Measurements from ENCODE around the gene SOBP. TPM values are rescaled to one million over a fixed set of nuclear protein-coding genes. Genes with fewer than 3 reads are reported as not detected.
A peak's percentile ranks its signal among the peaks of the same experiment; 100 is the strongest.

The SOBP gene
- total and polyA plus RNA-seq, 4 donors: 8.2 to 20.2 (median 13.8) TPM

DNA sequence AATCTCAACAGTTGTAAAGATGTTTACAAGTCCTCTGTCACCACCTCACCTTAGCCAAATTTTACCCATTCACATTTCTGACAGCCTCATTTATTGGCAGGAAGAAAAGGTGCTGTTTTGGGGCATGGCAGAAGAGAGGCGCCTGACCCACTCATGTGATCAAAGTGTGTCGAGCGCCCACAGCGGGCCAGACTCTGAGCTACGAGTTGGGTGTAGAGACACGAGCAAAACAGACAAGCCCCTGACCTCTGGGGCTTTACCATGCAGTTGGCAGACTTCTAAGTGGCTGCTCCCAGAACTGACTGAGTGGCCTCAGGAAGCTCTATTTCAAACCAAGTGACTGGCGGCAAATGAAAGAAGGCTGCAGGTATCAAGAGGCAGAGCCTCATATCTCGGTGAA lies 167.0 kb downstream of the SOBP start:
- intact Hi-C loops (cut with DNase I): no loop called here
- ATAC-seq (ENCODE audit: low FRiP score): no peak
- Histone ChIP-seq H3K9me3 (ENCODE audit: control insufficient read depth, low read length) (no peaks in the 10 kb centered on the region), H3K27me3 (ENCODE audit: control insufficient read depth in 1 of 2, insufficient read depth in 2 of 2, low read length in 1 of 2) (no peaks in the 10 kb centered on the region), H3K36me3 (ENCODE audit: control insufficient read depth in 1 of 2, insufficient read depth in 2 of 2, low read length in 1 of 2) (peaks cover 0 to 1% of the 10 kb centered on the region in 2 donors), H3K4me1 (ENCODE audit: control insufficient read depth in 1 of 2, insufficient read depth in 2 of 2, low read length in 2 of 2) (no peaks in the 10 kb centered on the region), H3K4me3 (ENCODE audit: low read length in 2 of 2) (no peak overlapping the region), H3K27ac (ENCODE audit: low read depth in 1 of 2, low read length in 2 of 2) (no peak overlapping the region)
- 79 to 83% methylated on average over 8 of the region's 8 CpGs for WGBS, 2 donors
- no peak for DNase-seq

DNA sequence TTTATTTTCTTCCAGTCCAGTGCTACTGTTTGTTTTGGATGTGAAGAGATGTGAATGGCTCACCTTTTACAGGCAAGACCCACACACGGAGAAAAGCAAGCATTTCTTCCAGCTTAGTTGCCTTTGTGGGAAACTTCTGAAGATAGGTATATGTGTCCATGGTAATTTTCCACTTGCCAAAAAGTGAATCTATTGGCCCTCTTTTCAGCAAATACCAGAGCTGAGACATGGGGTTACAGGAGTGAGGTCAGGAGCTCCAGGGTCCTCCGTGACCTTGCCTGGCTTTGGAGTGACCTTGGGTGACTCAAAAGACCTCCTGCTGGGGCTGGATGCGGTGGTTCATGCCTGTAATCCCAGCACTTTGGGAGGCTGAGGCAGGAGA lies 167.4 kb downstream of the SOBP start:
- Histone ChIP-seq H3K4me1 (ENCODE audit: control insufficient read depth in 1 of 2, insufficient read depth in 2 of 2, low read length in 2 of 2) (no peaks in the 10 kb centered on the region), H3K36me3 (ENCODE audit: control insufficient read depth in 1 of 2, insufficient read depth in 2 of 2, low read length in 1 of 2) (peaks cover 0 to 1% of the 10 kb centered on the region in 2 donors), H3K27me3 (ENCODE audit: control insufficient read depth in 1 of 2, insufficient read depth in 2 of 2, low read length in 1 of 2) (no peaks in the 10 kb centered on the region), H3K4me3 (ENCODE audit: low read length in 2 of 2) (no peak overlapping the region), H3K27ac (ENCODE audit: low read depth in 1 of 2, low read length in 2 of 2) (no peak overlapping the region), H3K9me3 (ENCODE audit: control insufficient read depth, low read length) (no peaks in the 10 kb centered on the region)
- ATAC-seq (ENCODE audit: low FRiP score): no peak
- DNase-seq: no peak
- intact Hi-C loops (cut with DNase I): no loop called here
- WGBS, 2 donors: 89 to 91% methylated on average over 3 of the region's 3 CpGs

DNA sequence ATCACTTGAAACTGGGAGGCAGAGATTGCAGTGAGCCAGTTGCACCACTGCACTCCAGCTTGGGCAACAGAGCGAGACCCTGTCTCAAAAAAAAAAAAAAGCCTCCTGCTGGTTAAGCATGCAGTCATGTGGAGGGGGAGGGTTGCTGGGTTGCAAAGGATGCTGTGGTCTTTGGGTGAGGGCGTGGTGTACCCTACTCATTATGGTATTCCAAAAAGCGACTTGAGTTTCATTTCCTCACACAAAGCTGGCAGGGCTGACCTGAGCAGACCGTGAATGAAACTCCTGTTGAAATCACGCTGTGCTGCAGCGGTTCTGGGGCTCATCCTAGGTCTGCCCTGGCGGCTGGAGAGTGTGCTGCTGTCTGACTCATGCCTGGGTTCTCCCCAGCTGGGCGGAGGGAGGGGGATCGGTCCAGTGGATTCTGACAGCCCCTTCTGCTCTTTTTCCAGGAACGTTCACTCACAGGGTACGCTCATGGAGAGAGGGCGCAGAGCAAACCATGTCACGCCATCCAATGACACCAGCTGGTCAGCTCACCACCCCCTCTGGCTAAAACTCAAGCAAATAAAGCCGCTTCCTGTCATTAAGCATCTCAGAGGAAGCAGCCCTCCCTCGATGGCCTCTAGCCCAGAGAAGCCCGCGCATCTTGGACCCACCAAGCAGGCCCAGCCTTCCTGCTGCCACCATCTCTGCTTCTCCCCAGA lies 168.0 kb downstream of the SOBP start:
- no peak overlapping the region for H3K4me3 ChIP-seq (ENCODE audit: low read length in 2 of 2)
- ATAC-seq (ENCODE audit: low FRiP score): peak; percentile 42
- intact Hi-C loops (cut with DNase I): no loop called here
- H3K27ac ChIP-seq (ENCODE audit: low read depth in 1 of 2, low read length in 2 of 2): no peak overlapping the region
- WGBS, 2 donors: 72 to 89% methylated on average over 17 of the region's 17 CpGs
- no peaks in the 10 kb centered on the region for H3K9me3 ChIP-seq (ENCODE audit: control insufficient read depth, low read length)
- H3K27me3 ChIP-seq (ENCODE audit: control insufficient read depth in 1 of 2, insufficient read depth in 2 of 2, low read length in 1 of 2): no peaks in the 10 kb centered on the region
- peaks cover 0 to 1% of the 10 kb centered on the region in 2 donors for H3K36me3 ChIP-seq (ENCODE audit: control insufficient read depth in 1 of 2, insufficient read depth in 2 of 2, low read length in 1 of 2)
- no peaks in the 10 kb centered on the region for H3K4me1 ChIP-seq (ENCODE audit: control insufficient read depth in 1 of 2, insufficient read depth in 2 of 2, low read length in 2 of 2)
- peak in 1 of 2 donors; percentile 69 for DNase-seq

- no peak overlapping the region for H3K27ac ChIP-seq (ENCODE audit: low read depth in 1 of 2, low read length in 2 of 2)
- H3K4me1 ChIP-seq (ENCODE audit: control insufficient read depth in 1 of 2, insufficient read depth in 2 of 2, low read length in 2 of 2): no peaks in the 10 kb centered on the region
- intact Hi-C loops (cut with DNase I): no loop called here
- no peaks in the 10 kb centered on the region for H3K27me3 ChIP-seq (ENCODE audit: control insufficient read depth in 1 of 2, insufficient read depth in 2 of 2, low read length in 1 of 2)
- no peaks in the 10 kb centered on the region for H3K9me3 ChIP-seq (ENCODE audit: control insufficient read depth, low read length)
- H3K4me3 ChIP-seq (ENCODE audit: low read length in 2 of 2): no peak overlapping the region
- ATAC-seq (ENCODE audit: low FRiP score): no peak
- peaks cover 0 to 1% of the 10 kb centered on the region in 2 donors for H3K36me3 ChIP-seq (ENCODE audit: control insufficient read depth in 1 of 2, insufficient read depth in 2 of 2, low read length in 1 of 2)
- no peak for DNase-seq
- 87 to 89% methylated on average over 18 of the region's 18 CpGs for WGBS, 2 donors
Measured at GRCh38 chr6:107658920-107659865, 169.3 kb downstream of the SOBP start.

DNA sequence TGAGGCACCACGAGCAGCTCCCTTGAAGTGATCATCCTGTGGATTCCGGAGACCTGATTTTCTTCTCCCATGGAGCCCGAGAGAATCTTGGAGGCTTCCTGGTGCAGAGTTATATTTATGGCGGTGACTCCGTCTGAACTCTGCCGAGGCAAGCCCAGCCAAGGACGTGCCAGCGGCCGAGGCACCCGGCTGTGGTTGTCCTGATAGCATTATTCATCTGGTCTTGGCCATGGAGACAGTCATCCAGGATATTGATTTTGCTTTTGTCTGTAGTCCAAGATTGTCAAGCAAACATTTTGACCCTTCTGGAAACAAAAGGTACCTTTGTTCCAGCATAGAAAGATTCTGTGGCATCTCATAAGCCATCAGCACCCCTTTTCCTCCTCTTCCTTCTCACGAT lies 170.9 kb downstream of the SOBP start:
- H3K9me3 ChIP-seq (ENCODE audit: control insufficient read depth, low read length): no peaks in the 10 kb centered on the region
- no peaks in the 10 kb centered on the region for H3K27me3 ChIP-seq (ENCODE audit: control insufficient read depth in 1 of 2, insufficient read depth in 2 of 2, low read length in 1 of 2)
- H3K36me3 ChIP-seq (ENCODE audit: control insufficient read depth in 1 of 2, insufficient read depth in 2 of 2, low read length in 1 of 2): peaks cover 0 to 1% of the 10 kb centered on the region in 2 donors
- H3K4me3 ChIP-seq (ENCODE audit: low read length in 2 of 2): no peak overlapping the region
- ATAC-seq (ENCODE audit: low FRiP score) (no peak), DNase-seq (no peak)
- intact Hi-C loops (cut with DNase I): no loop called here
- 90 to 91% methylated on average over 11 of the region's 11 CpGs for WGBS, 2 donors
- H3K4me1 ChIP-seq (ENCODE audit: control insufficient read depth in 1 of 2, insufficient read depth in 2 of 2, low read length in 2 of 2): no peaks in the 10 kb centered on the region
- no peak overlapping the region for H3K27ac ChIP-seq (ENCODE audit: low read depth in 1 of 2, low read length in 2 of 2)

DNA sequence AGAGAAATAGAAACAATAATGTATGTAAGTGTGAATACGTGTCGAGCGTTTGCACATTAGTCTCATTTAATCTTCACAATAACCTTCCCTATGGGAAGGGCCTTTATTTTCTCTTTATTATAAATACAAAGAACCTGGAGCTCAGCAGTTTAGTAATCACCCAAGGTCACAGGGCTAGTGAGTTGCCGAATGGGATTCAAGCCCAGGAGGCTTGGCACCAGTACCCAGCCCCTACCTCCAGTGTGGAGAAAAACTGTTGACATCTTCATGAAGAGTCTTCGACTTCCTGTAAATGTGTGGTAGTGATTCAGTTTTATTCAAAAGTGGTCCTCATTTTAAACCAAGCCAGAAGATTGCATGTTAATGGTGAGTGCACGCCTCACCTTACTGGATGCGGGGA lies 171.4 kb downstream of the SOBP start:
- peaks cover 0 to 1% of the 10 kb centered on the region in 2 donors for H3K36me3 ChIP-seq (ENCODE audit: control insufficient read depth in 1 of 2, insufficient read depth in 2 of 2, low read length in 1 of 2)
- no peak for ATAC-seq (ENCODE audit: low FRiP score)
- intact Hi-C loops (cut with DNase I): no loop called here

DNA sequence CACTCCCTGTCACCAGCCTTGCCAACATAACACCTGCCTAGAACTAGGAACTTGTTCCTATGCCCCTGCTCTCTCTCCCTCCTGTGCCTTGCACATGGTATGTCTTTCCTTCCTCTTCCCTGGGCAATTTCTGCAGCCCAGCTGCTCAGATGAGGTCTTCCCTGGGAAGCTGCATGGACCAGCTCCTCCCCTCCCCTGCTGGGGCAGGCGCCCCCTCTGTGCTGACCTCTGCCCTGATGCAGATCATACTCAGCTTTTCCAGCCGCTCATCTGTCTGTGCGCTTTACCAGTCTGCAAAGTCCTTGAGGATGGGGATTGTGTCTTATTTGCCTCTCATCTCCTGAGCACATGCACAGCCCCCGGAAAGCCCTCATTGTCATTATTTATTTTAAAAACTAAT lies 172.4 kb downstream of the SOBP start:
- ATAC-seq (ENCODE audit: low FRiP score) (no peak), DNase-seq (no peak)
- intact Hi-C loops (cut with DNase I): no loop called here
- Histone ChIP-seq H3K27ac (ENCODE audit: low read depth in 1 of 2, low read length in 2 of 2) (no peak overlapping the region), H3K4me3 (ENCODE audit: low read length in 2 of 2) (no peak overlapping the region), H3K27me3 (ENCODE audit: control insufficient read depth in 1 of 2, insufficient read depth in 2 of 2, low read length in 1 of 2) (no peaks in the 10 kb centered on the region), H3K9me3 (ENCODE audit: control insufficient read depth, low read length) (no peaks in the 10 kb centered on the region), H3K4me1 (ENCODE audit: control insufficient read depth in 1 of 2, insufficient read depth in 2 of 2, low read length in 2 of 2) (no peaks in the 10 kb centered on the region), H3K36me3 (ENCODE audit: control insufficient read depth in 1 of 2, insufficient read depth in 2 of 2, low read length in 1 of 2) (peaks cover 0 to 1% of the 10 kb centered on the region in 2 donors)
- 31 to 72% methylated on average over 4 of the region's 4 CpGs for WGBS, 2 donors

More for the DNA sequence above, 171.4 kb downstream of the SOBP start:
- 90 to 91% methylated on average over 7 of the region's 7 CpGs for WGBS, 2 donors
- Histone ChIP-seq H3K4me3 (ENCODE audit: low read length in 2 of 2) (no peak overlapping the region), H3K4me1 (ENCODE audit: control insufficient read depth in 1 of 2, insufficient read depth in 2 of 2, low read length in 2 of 2) (no peaks in the 10 kb centered on the region), H3K27ac (ENCODE audit: low read depth in 1 of 2, low read length in 2 of 2) (no peak overlapping the region), H3K9me3 (ENCODE audit: control insufficient read depth, low read length) (no peaks in the 10 kb centered on the region), H3K27me3 (ENCODE audit: control insufficient read depth in 1 of 2, insufficient read depth in 2 of 2, low read length in 1 of 2) (no peaks in the 10 kb centered on the region)
- no peak for DNase-seq

DNA sequence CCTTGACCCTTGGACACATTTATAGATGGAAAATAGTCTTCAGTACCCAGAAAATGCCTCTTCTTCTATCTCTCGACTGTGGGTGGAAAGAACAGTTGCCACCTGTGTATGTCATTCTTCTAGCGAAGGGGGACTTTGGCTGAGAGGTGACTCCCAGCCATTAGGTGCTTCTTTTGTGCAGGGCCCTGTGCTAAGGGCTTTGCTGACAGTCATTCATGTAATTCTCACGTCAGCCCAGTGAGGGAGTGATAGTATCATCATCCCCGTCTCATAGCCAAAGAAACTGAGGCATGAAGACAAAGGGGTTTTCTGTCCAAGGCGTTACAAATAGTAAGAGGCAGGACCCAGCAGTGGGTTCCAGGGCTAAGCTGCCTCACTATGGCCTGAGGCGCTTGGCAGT lies 173.4 kb downstream of the SOBP start:
- WGBS, 2 donors: 89 to 93% methylated on average over 6 of the region's 6 CpGs

More for the DNA sequence above, 173.4 kb downstream of the SOBP start:
- H3K4me3 ChIP-seq (ENCODE audit: low read length in 2 of 2): no peak overlapping the region
- H3K36me3 ChIP-seq (ENCODE audit: control insufficient read depth in 1 of 2, insufficient read depth in 2 of 2, low read length in 1 of 2): peaks cover 0 to 1% of the 10 kb centered on the region in 2 donors
- DNase-seq: no peak
- no peak overlapping the region for H3K27ac ChIP-seq (ENCODE audit: low read depth in 1 of 2, low read length in 2 of 2)
- intact Hi-C loops (cut with DNase I): no loop called here
- no peaks in the 10 kb centered on the region for H3K27me3 ChIP-seq (ENCODE audit: control insufficient read depth in 1 of 2, insufficient read depth in 2 of 2, low read length in 1 of 2)
- no peaks in the 10 kb centered on the region for H3K4me1 ChIP-seq (ENCODE audit: control insufficient read depth in 1 of 2, insufficient read depth in 2 of 2, low read length in 2 of 2)
- H3K9me3 ChIP-seq (ENCODE audit: control insufficient read depth, low read length): no peaks in the 10 kb centered on the region
- no peak for ATAC-seq (ENCODE audit: low FRiP score)

Data from aorta (tissue), 5 donors.